GM18868 (cell line): ENCODE measurements around the gene SEPTIN14.
"Not testable (repeated sequence)": the region's sequence is repeated elsewhere in the genome, so short reads cannot be mapped to it uniquely, and the experiment has no call there.

Experiments
- ATAC-seq: cut with Tn5 transposase; IDR thresholded peaks from one replicate; pipeline ENCODE4 v1.9.1; 2021; ENCODE audit warnings: mild to moderate bottlenecking, moderate library complexity; ENCODE audit not compliant: unreplicated experiment

SEPTIN14 gene

GRCh38 chr7:55785444-55785843, 77.1 kb downstream of the SEPTIN14 start:
- ATAC-seq: not testable (repeated sequence)

- ATAC-seq: no peak
Observed at GRCh38 chr7:55784151-55784550, 78.4 kb downstream of the SEPTIN14 start.

GRCh38 chr7:55778631-55779030, 83.9 kb downstream of the SEPTIN14 start:
- ATAC-seq: no peak

GRCh38 chr7:55776196-55776595, 86.4 kb downstream of the SEPTIN14 start:
- no peak for ATAC-seq

- no peak for ATAC-seq
Observed at GRCh38 chr7:55775051-55775420, 87.5 kb downstream of the SEPTIN14 start.

- no peak for ATAC-seq
Observed at GRCh38 chr7:55774327-55775050, 88.1 kb downstream of the SEPTIN14 start.

- ATAC-seq: no peak
Observed at GRCh38 chr7:55770778-55771177, 91.8 kb downstream of the SEPTIN14 start.

- not testable (repeated sequence) for ATAC-seq
Observed at GRCh38 chr7:55753274-55753862, 109.2 kb downstream of the SEPTIN14 start.

GRCh38 chr7:55744706-55745105, 117.8 kb downstream of the SEPTIN14 start:
- ATAC-seq: not testable (repeated sequence)
